Breast epithelium (tissue), 4 donors: Measurements from ENCODE around the gene ANAPC2. TPM values are rescaled to one million over a fixed set of nuclear protein-coding genes. Genes with fewer than 3 reads are reported as not detected.

ENCODE experiments used
- DNase-seq, 2 donors: peaks; one replicate each; pipeline ENCODE4 v3.0.0-alpha.2; 2019; ENCODE audit warnings: low spot score in 2 of 2
- H3K27ac ChIP-seq, 2 donors: fragments of 200-600 bp; sonication (generic) in 1 of 2; one replicate each; pipeline ENCODE4 v1.5.1; 2016 to 2019; ENCODE audit warnings: mild to moderate bottlenecking in 1 of 2
- H3K27me3 ChIP-seq, 2 donors: fragments of 200-600 bp; sonication (generic) in 1 of 2; one replicate each; pipeline versions ENCODE4 v1.5.1 to v1.6.0; 2017 to 2019; ENCODE audit warnings: control low read depth in 1 of 2, mild to moderate bottlenecking in 1 of 2
- H3K36me3 ChIP-seq: fragments of 200-600 bp; one replicate; pipeline ENCODE4 v1.5.1; 2019
- H3K4me1 ChIP-seq, 2 donors: fragments of 200-600 bp; sonication (generic); one replicate each; pipeline ENCODE4 v1.5.1; 2016 to 2019; ENCODE audit warnings: control low read depth in 1 of 2
- H3K4me3 ChIP-seq, 3 donors: fragments of 200-600 bp; sonication (generic); 1 replicate in 2 of 3; 2 replicates in 1 of 3; pipeline ENCODE4 v1.5.1; 2016 to 2019; ENCODE audit warnings: mild to moderate bottlenecking in 3 of 3, moderate library complexity in 2 of 3
- H3K9me3 ChIP-seq, 2 donors: fragments of 200-600 bp; sonication (generic) in 1 of 2; one replicate each; pipeline ENCODE4 v1.5.1; 2016 to 2019; ENCODE audit warnings: control low read depth in 1 of 2
- POLR2A ChIP-seq: fragments of 450-650 bp; IDR thresholded peaks from one replicate; pipeline ENCODE4 v1.6.1; 2016; ENCODE audit warnings: antibody characterized with exemption, mild to moderate bottlenecking, moderate library complexity
- POLR2AphosphoS5 ChIP-seq, 3 donors: sonication (generic); formaldehyde crosslinking; IDR thresholded peaks; one replicate each; pipeline ENCODE4 v1.6.1; 2017; ENCODE audit warnings: antibody characterized with exemption in 3 of 3
- intact Hi-C: fragments of 100-400 bp; cut with DNase I; formaldehyde crosslinking; loops from one replicate; pipeline ENCODE4 v1.15.1; 2023; ENCODE audit warnings: low total_unique reads
- total RNA-seq, 3 donors: library from RNA; depleted of rRNA; stranded (reverse); fragments of >200 nt; gene quantifications; one replicate each; pipeline ENCODE4 v1.1.0, GENCODE V29; 2016
- TF ChIP-seq, protein P1 (sequence below), 3 donors: fragments of 450-650 bp; IDR thresholded peaks; one replicate each; pipeline ENCODE4 v1.5.1; 2016 to 2017; ENCODE audit warnings: antibody characterized with exemption in 3 of 3, mild to moderate bottlenecking in 3 of 3, moderate library complexity in 3 of 3

ANAPC2 gene
- total RNA-seq, 3 donors from 2014 or later = 32.0 to 35.7 (median 32.9) TPM

DNA sequence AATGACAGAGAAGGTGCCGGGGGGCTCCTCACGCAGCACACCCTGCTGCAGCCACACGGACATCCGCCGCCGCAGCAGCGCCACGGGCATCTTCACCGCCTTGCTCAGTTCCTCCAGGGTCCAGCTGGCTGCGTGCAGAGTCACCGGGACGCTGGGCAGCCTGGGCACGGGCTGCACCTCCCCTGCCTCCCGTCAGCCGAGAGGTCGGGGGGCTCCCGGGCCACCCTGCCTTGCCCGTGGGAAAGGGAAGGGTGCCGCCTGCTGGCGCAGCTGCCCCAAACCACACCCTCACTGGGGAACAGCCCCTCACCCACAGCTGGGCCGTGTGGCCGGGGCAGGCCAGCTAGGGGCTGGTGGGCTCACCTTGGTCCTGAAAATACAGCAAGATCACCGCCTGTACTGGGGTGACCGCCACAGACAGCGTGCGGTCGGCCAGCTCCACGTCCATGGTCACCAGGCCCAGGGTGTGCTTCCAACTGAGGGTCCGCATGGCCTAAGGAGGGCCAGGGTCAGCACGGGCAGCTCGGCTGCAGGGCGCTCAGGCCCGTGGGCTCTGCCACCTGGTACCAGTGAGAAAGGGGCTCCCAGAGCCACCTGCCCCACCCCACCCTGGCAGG, 12.9 kb downstream of the ANAPC2 start:
- H3K4me3 ChIP-seq = no peak overlapping the region

DNA sequence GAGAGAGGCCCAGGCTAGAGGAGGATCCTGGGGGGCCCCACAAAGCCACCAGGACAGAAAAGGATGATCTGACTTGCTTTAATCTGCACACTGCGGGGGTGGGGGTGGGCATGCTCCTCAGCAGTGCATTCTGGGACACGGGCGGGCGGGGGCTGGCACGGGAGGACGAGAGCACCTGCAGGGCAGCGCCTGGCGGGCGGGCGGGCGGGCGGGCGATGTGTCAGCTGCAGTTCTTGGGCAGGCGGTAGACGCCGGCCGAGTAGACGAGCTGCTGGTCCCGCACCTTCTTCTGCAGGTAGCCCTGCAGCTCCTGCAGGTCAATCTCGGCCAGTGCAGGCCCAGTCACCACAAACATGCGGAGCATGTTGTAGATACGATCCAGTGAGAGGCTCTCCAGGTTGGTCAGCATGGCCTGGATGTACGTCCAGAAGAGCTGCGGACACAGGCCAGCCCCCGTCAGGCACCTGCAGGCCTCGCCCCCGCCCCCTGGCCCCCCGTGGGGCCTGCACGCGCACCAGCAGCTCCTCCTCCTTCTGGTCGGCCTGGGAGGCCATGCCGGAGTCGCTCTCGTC, 13.6 kb downstream of the ANAPC2 start:
- TF ChIP-seq POLR2AphosphoS5 (IDR thresholded peaks at IDR 0.05) (no peak), POLR2A (no peak)
- TF ChIP-seq, protein P1, sequence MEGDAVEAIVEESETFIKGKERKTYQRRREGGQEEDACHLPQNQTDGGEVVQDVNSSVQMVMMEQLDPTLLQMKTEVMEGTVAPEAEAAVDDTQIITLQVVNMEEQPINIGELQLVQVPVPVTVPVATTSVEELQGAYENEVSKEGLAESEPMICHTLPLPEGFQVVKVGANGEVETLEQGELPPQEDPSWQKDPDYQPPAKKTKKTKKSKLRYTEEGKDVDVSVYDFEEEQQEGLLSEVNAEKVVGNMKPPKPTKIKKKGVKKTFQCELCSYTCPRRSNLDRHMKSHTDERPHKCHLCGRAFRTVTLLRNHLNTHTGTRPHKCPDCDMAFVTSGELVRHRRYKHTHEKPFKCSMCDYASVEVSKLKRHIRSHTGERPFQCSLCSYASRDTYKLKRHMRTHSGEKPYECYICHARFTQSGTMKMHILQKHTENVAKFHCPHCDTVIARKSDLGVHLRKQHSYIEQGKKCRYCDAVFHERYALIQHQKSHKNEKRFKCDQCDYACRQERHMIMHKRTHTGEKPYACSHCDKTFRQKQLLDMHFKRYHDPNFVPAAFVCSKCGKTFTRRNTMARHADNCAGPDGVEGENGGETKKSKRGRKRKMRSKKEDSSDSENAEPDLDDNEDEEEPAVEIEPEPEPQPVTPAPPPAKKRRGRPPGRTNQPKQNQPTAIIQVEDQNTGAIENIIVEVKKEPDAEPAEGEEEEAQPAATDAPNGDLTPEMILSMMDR (IDR thresholded peaks at IDR 0.05) = no peak
- DNase-seq = no peak
- intact Hi-C loops = no loop called here

More for the DNA sequence above, 12.9 kb downstream of the ANAPC2 start:
- DNase-seq = no peak
- Histone ChIP-seq H3K27me3 (peaks cover 0 to under 1% of the 10 kb centered on the region in 2 donors), H3K27ac (peak overlapping the region in 1 of 2 donors; percentile 81), H3K4me1 (peaks cover 11 to 17% of the 10 kb centered on the region in 2 donors), H3K36me3 (no peaks in the 10 kb centered on the region), H3K9me3 (no peaks in the 10 kb centered on the region)
- TF ChIP-seq, protein P1 (IDR thresholded peaks at IDR 0.05) = no peak
- TF ChIP-seq POLR2AphosphoS5 (IDR thresholded peaks at IDR 0.05) (no peak), POLR2A (no peak)
- intact Hi-C loops = no loop called here

DNA sequence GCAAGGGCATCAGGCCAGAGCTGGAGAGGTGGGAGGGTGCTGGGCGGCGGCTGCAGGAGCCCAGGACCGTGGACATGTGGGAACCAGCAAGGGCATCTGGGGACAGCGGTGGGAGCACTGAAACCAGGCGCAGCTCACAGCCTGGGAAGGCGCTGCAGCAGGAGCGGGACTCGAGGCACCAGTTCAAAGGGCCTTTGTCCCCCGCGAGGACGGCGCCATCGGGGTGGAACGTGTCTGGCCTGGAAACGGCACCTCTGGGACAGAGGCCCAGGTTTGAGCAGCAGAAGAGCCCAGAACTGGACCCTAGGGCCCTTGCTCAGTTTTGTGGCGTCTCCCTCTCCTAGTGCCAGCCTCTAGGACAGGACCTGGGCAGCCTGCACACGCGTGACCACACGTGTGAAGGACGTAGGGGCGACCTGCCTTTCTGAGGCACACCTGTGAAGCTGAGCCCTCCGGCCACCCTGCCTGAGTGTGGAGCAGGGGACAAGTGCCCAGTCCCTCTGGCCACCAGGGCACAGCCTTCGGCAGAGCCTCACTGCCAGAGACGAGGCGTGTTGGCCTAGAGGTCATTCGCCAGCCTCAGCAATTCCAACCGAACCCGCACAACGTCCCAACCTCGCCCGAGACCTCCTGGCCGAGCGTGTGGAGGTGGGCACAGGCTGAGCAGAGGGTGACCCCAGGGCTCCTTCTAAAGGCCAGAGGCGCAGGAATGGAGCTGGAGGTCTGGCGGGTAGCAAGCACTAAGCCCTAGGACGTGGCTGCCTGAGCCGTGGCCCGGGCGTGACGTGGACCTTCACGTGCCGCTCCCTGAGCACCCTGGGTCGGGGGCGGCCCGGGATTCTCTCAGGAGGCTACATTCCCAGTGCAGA, 14.3 kb downstream of the ANAPC2 start:
- no peak for TF ChIP-seq POLR2AphosphoS5 (IDR thresholded peaks at IDR 0.05)
- TF ChIP-seq, protein P1 (IDR thresholded peaks at IDR 0.05) = no peak
- TF ChIP-seq POLR2A = no peak
- no peak for DNase-seq
- peaks cover 17 to 24% of the 10 kb centered on the region in 2 donors for H3K4me1 ChIP-seq
- no peaks in the 10 kb centered on the region for H3K9me3 ChIP-seq
- no peaks in the 10 kb centered on the region for H3K36me3 ChIP-seq
- peak overlapping the region in 2 of 3 donors; percentile 14 to 45 for H3K4me3 ChIP-seq
- H3K27me3 ChIP-seq = peaks cover 5 to 14% of the 10 kb centered on the region in 2 donors
- intact Hi-C loops = no loop called here
- peak overlapping the region; percentile 64 to 81 for H3K27ac ChIP-seq

More for the DNA sequence above, 13.6 kb downstream of the ANAPC2 start:
- Histone ChIP-seq H3K4me3 (no peak overlapping the region), H3K36me3 (no peaks in the 10 kb centered on the region), H3K4me1 (peaks cover 16 to 17% of the 10 kb centered on the region in 2 donors), H3K27ac (peak overlapping the region in 1 of 2 donors; percentile 81), H3K9me3 (no peaks in the 10 kb centered on the region), H3K27me3 (peaks cover under 1 to 7% of the 10 kb centered on the region in 2 donors)

DNA sequence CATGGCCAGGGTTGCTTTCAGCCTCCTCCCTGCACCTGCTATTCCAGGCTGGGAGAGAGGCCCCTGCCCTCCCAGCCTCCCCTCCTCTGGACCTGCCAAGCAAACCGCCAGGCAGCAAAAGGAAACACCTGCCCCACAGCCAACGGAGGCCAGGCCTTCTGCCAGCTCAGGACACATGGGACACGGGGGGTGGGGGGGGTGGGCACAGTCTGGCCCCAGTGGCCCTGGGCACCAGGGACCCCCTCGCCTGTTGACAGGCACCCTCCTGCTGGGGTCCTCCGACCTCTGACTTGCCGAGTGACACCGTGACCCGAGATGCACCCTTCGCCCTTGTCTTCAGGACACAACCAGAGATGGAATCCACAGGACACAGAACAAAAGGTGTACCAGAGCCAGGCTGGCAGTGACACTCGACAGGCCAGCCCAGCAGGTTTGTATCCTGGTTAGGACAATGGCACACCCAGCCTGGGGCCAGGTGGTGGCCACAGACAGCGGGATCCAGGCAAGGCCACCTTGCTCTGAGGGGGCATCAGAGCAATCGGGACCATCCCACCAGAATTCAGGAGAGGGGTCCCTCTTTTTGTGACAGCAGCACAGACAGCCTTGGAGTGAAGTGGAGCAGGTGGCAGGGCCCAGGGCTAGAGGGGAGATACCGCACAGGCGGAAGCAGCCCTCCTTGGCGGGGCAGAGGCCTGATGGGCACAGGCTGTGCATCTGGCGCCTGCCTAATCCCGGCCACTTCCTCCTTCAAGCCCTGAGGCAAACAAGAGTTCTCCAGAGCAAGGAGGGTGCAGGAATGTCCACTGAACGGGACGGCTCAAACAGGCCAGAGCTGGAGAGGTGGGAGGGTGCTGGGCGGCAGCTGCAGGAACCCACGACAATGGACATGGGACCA, 15.2 kb downstream of the ANAPC2 start:
- H3K4me3 ChIP-seq = peak overlapping the region in 2 of 3 donors; percentile 14 to 45
- peak overlapping the region; percentile 64 to 81 for H3K27ac ChIP-seq
- H3K4me1 ChIP-seq = peaks cover 21 to 33% of the 10 kb centered on the region in 2 donors
- peaks cover 11 to 22% of the 10 kb centered on the region in 2 donors for H3K27me3 ChIP-seq
- TF ChIP-seq POLR2A = no peak
- TF ChIP-seq, protein P1 (IDR thresholded peaks at IDR 0.05) = no peak
- peak in 2 of 3 donors; percentile 59 to 77 for TF ChIP-seq POLR2AphosphoS5 (IDR thresholded peaks at IDR 0.05)
- intact Hi-C loops = no loop called here
- H3K36me3 ChIP-seq = no peaks in the 10 kb centered on the region
- peak; percentile 87 to 89 for DNase-seq
- no peaks in the 10 kb centered on the region for H3K9me3 ChIP-seq
